Stimulated activated CD8-positive, alpha-beta memory T cell treated with anti-CD3 and anti-CD28 coated beads, Interleukin-4, amount 100 ng/mL, for 24 hours (primary cell): ENCODE results near the gene KRTAP5-5.

ENCODE experiments used
- DNase-seq: peaks from one replicate; pipeline ENCODE4 v3.0.0-alpha.2; 2020; ENCODE audit warnings: low read depth

KRTAP5-5 gene

GRCh38 chr11:1679881-1680280 lies 50.3 kb downstream of the KRTAP5-5 start:
- no peak for DNase-seq
